GM12872 (cell line): ENCODE results near the gene METTL8.

Source experiments
- CTCF ChIP-seq: IDR thresholded peaks from 3 replicates; pipeline ENCODE4 v1.5.1; 2011; ENCODE audit warnings: low read depth, mild to moderate bottlenecking, low read length, moderate library complexity; ENCODE audit not compliant: insufficient read depth

Gene METTL8

GRCh38 chr2:171386627-171387026 lies 47.2 kb downstream of the METTL8 start:
- TF ChIP-seq CTCF = no peak

- no peak for TF ChIP-seq CTCF
These were observed 50.7 kb downstream of the METTL8 start for GRCh38 chr2:171383134-171383533.

- no peak for TF ChIP-seq CTCF
These were observed 66.1 kb downstream of the METTL8 start for GRCh38 chr2:171367692-171368091.

GRCh38 chr2:171365778-171366177 lies 68.0 kb downstream of the METTL8 start:
- TF ChIP-seq CTCF = no peak

- TF ChIP-seq CTCF = no peak
These were observed 68.6 kb downstream of the METTL8 start for GRCh38 chr2:171365232-171365631.

- no peak for TF ChIP-seq CTCF
These were observed 71.4 kb downstream of the METTL8 start for GRCh38 chr2:171362396-171362795.

GRCh38 chr2:171360905-171361304 lies 72.9 kb downstream of the METTL8 start:
- TF ChIP-seq CTCF = no peak

- no peak for TF ChIP-seq CTCF
These were observed 85.7 kb downstream of the METTL8 start for GRCh38 chr2:171348056-171348455.
